Smooth muscle cell (in vitro differentiated cells): ENCODE results near the gene TAF1C. TPM values are rescaled to one million over a fixed set of nuclear protein-coding genes. Genes with fewer than 3 reads are reported as not detected.

ENCODE experiments used
- DNase-seq: peaks from one replicate; lab custom pipeline; 2025; ENCODE audit not compliant: unreplicated experiment; lab: John Stamatoyannopoulos, UW
- H2AFZ ChIP-seq: fragments of 200-600 bp; sonication (generic); 2 replicates; pipeline ENCODE4 v1.6.0; 2016; ENCODE audit warnings: antibody characterized with exemption, low read depth, mild to moderate bottlenecking
- H3F3A ChIP-seq: fragments of 200-600 bp; sonication (generic); 2 replicates; pipeline ENCODE4 v1.6.0; 2017; ENCODE audit warnings: antibody characterized with exemption, low read depth
- H3K27ac ChIP-seq: fragments of 200-600 bp; sonication (generic); 2 replicates; pipeline ENCODE4 v1.5.1; 2016; ENCODE audit warnings: low read depth, mild to moderate bottlenecking
- H3K27me3 ChIP-seq: fragments of 200-600 bp; sonication (generic); 2 replicates; pipeline ENCODE4 v1.6.1; 2016; ENCODE audit warnings: low read depth, mild to moderate bottlenecking
- H3K36me3 ChIP-seq: fragments of 200-600 bp; sonication (generic); 2 replicates; pipeline ENCODE4 v1.5.1; 2016; ENCODE audit warnings: low read depth
- H3K4me1 ChIP-seq: fragments of 200-600 bp; sonication (generic); 2 replicates; pipeline ENCODE4 v1.5.1; 2016; ENCODE audit warnings: low read depth
- H3K4me2 ChIP-seq: fragments of 200-600 bp; sonication (generic); 2 replicates; pipeline ENCODE4 v1.6.0; 2016; ENCODE audit warnings: mild to moderate bottlenecking
- H3K4me3 ChIP-seq: fragments of 200-600 bp; sonication (generic); 2 replicates; pipeline ENCODE4 v1.5.1; 2016; ENCODE audit warnings: mild to moderate bottlenecking
- H3K79me2 ChIP-seq: fragments of 200-600 bp; sonication (generic); 2 replicates; pipeline ENCODE4 v1.6.0; 2016; ENCODE audit warnings: low read depth, mild to moderate bottlenecking
- H3K9ac ChIP-seq: fragments of 200-600 bp; sonication (generic); 2 replicates; pipeline ENCODE4 v1.6.0; 2016; ENCODE audit warnings: low read depth
- H3K9me3 ChIP-seq: fragments of 200-600 bp; sonication (generic); replicated peaks from 2 replicates; pipeline ENCODE4 v1.5.1; 2016; ENCODE audit warnings: low read depth
- H4K20me1 ChIP-seq: fragments of 200-600 bp; sonication (generic); 2 replicates; pipeline ENCODE4 v1.6.0; 2016; ENCODE audit warnings: low read depth
- WGBS: methylation state at CpG from one replicate; pipeline ENCODE4 v1.1.7; 2016; ENCODE audit warnings: low lambda C conversion rate; 5-methylcytosine and 5-hydroxymethylcytosine counted together
- polyA plus RNA-seq: library from polyadenylated mRNA; unstranded; fragments of >200 nt; fragmentation: Nextera tagmentation; extraction: Ambion mirVana; gene quantifications from 2 replicates; pipeline ENCODE4 v1.2.1, GENCODE V29; 2016
- total RNA-seq: library from RNA; depleted of rRNA; stranded (reverse); fragments of >200 nt; gene quantifications from 2 replicates; pipeline ENCODE4 v1.2.3, GENCODE V29; 2014
- TF ChIP-seq, protein P1 (sequence below): fragments of 200-600 bp; sonication (generic); IDR thresholded peaks from 2 replicates; pipeline ENCODE4 v1.5.1; 2017; ENCODE audit warnings: borderline replicate concordance, mild to moderate bottlenecking, antibody characterized with exemption; ENCODE audit not compliant: insufficient read depth, poor library complexity, severe bottlenecking

The TAF1C gene
- total and polyA plus RNA-seq, 2 experiments from 2014 or later, result 17.1 to 35.5 TPM

DNA sequence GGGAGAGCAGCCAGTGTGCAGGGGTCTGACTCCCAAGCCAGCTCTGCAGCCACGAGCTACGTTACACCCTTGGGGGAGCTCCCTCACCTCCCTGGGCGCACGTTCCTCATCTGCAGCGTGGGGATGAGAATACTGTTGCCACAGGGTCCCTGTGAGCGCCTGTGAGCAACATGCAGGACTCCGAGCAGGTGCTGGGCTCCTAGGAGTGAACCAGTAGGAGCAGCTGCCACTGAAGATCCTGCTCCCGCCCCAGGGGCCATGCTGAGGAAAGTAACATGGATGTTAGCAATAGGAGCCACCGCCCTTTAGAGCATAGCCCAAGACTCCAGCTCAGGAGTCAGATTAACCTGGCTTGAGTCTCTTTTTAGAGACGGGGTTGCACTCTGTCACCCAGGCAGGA is 25.8 kb downstream of the TAF1C start:
- H3K4me3 ChIP-seq, result no peak overlapping the region
- no peak overlapping the region for H3K27ac ChIP-seq
- H3K9me3 ChIP-seq, result no peaks in the 10 kb centered on the region
- no peaks in the 10 kb centered on the region for H3K4me1 ChIP-seq
- H3K4me2 ChIP-seq, result no peak overlapping the region
- DNase-seq, result no peak
- no peak overlapping the region for H2AFZ ChIP-seq
- H3F3A ChIP-seq, result no peaks in the 10 kb centered on the region
- H3K9ac ChIP-seq, result no peak overlapping the region
- TF ChIP-seq, protein P1, sequence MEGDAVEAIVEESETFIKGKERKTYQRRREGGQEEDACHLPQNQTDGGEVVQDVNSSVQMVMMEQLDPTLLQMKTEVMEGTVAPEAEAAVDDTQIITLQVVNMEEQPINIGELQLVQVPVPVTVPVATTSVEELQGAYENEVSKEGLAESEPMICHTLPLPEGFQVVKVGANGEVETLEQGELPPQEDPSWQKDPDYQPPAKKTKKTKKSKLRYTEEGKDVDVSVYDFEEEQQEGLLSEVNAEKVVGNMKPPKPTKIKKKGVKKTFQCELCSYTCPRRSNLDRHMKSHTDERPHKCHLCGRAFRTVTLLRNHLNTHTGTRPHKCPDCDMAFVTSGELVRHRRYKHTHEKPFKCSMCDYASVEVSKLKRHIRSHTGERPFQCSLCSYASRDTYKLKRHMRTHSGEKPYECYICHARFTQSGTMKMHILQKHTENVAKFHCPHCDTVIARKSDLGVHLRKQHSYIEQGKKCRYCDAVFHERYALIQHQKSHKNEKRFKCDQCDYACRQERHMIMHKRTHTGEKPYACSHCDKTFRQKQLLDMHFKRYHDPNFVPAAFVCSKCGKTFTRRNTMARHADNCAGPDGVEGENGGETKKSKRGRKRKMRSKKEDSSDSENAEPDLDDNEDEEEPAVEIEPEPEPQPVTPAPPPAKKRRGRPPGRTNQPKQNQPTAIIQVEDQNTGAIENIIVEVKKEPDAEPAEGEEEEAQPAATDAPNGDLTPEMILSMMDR, result no peak
- no peaks in the 10 kb centered on the region for H3K36me3 ChIP-seq
- H3K79me2 ChIP-seq, result no peaks in the 10 kb centered on the region
- no peaks in the 10 kb centered on the region for H3K27me3 ChIP-seq
- H4K20me1 ChIP-seq, result no peaks in the 10 kb centered on the region
- WGBS, result 80% methylated on average over 10 of the region's 10 CpGs

DNA sequence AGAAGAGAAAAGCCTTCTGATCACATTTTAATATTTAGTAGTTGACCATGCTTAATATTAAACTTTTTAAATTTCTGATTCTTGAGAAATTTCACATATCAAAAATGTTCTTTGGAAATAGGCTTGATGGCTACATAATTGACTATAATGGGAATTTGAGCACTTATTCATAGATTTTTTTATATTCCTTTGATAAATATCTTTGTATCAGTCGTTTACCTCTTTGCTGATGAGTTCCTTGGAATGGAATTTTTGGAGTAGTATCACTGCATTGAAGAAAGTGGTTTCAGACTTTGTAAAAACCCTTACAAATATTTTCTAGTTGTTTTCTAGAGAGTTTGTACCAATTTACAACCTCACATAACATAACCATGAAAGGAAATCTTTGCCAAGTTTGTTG is 27.1 kb downstream of the TAF1C start:
- Histone ChIP-seq H3K4me1 (no peaks in the 10 kb centered on the region), H4K20me1 (no peaks in the 10 kb centered on the region), H3K9me3 (no peaks in the 10 kb centered on the region), H3K27ac (no peak overlapping the region), H3K9ac (no peak overlapping the region), H2AFZ (no peak overlapping the region), H3K4me2 (no peak overlapping the region), H3K27me3 (no peaks in the 10 kb centered on the region), H3K79me2 (no peaks in the 10 kb centered on the region), H3F3A (no peaks in the 10 kb centered on the region), H3K4me3 (no peak overlapping the region), H3K36me3 (no peaks in the 10 kb centered on the region)
- 60% methylated on average over 1 of the region's 1 CpG for WGBS
- TF ChIP-seq, protein P1, result no peak
- no peak for DNase-seq

DNA sequence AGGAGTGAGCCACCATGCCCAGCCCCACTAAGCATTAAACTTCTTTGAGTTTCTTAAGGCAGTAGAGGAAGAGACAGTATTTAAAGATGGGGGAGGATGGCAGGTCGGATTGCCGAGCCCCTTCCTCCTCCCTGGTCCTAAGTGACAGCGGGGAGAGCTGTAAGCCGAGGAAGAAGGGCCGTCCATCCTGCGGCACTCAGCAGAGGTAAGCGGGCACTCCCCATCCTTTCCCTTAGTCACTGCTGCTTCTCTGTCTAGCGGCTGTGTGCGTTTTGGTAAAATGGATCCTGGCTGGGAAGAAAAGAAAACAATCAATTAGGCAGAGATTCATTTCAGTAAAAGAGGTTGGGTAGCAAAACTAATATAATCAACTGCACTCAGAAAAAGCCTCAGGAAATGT is 27.9 kb downstream of the TAF1C start:
- Histone ChIP-seq H3K9me3 (no peaks in the 10 kb centered on the region), H3K4me3 (no peak overlapping the region), H3F3A (no peaks in the 10 kb centered on the region), H3K79me2 (no peaks in the 10 kb centered on the region), H3K27ac (no peak overlapping the region), H4K20me1 (no peaks in the 10 kb centered on the region), H3K36me3 (no peaks in the 10 kb centered on the region), H3K4me2 (no peak overlapping the region), H3K9ac (no peak overlapping the region), H3K27me3 (no peaks in the 10 kb centered on the region), H3K4me1 (no peaks in the 10 kb centered on the region), H2AFZ (no peak overlapping the region)
- TF ChIP-seq, protein P1, result no peak
- 81% methylated on average over 9 of the region's 9 CpGs for WGBS
- no peak for DNase-seq

DNA sequence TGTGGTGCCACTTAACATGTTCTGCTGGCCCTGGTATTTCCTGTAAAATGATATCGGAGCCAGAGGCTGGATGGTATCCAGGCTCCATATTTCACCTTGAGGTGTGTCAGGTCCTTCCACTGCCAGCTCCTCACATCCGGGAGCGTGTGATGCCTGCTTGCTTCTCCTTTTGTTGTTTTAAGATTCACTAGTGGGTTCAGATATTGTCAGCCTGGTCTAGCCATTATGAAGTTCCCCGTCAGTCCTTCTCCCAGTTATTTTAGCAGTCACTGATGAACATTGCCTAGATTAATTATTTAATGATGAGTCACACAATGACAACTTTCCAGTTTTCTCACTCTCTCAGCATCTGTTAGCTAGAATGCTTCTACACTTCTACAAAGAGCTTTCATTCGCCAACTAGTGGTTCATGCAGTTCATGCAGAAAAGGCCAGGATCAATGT is 30.5 kb downstream of the TAF1C start:
- Histone ChIP-seq H3K4me2 (no peak overlapping the region), H3K27me3 (no peaks in the 10 kb centered on the region), H3K9me3 (no peaks in the 10 kb centered on the region), H2AFZ (no peak overlapping the region), H3F3A (no peaks in the 10 kb centered on the region), H3K27ac (no peak overlapping the region), H3K9ac (no peak overlapping the region), H3K4me3 (no peak overlapping the region), H3K4me1 (no peaks in the 10 kb centered on the region), H4K20me1 (no peaks in the 10 kb centered on the region), H3K36me3 (no peaks in the 10 kb centered on the region), H3K79me2 (no peaks in the 10 kb centered on the region)
- TF ChIP-seq, protein P1, result no peak
- DNase-seq, result no peak
- 93% methylated on average over 5 of the region's 5 CpGs for WGBS
